ENCODE results near the gene HPCAL1. TPM values are rescaled to one million over a fixed set of nuclear protein-coding genes. Genes with fewer than 3 reads are reported as not detected.
A peak's percentile ranks its signal among the peaks of the same experiment; 100 is the strongest.

Gene HPCAL1
- total RNA-seq, 1 donor from 2014 or later: 9.0 TPM

DNA sequence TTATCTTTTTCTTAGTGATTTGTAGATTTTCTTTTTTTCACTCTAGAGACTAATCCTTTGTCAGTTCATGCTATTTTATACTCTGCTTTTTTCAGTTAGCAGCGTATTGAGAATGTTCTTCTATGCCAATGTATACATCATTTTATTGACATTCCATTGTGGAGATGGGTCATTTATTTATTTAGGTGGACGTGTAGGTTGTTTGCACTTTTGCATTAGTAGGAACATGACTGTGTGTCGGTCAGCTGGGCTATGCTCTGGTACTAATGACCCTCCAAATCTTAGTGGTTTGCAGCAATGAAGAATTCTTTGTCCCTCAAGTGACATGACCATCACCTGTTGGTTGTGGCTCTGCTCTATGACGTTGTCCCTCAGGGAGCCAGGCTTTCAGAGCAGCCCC lies 33.6 kb downstream of the HPCAL1 start:
- FAIRE-seq: no peak
- no peak overlapping the region for H3K4me3 ChIP-seq (ENCODE audit: low read depth, low read length)

DNA sequence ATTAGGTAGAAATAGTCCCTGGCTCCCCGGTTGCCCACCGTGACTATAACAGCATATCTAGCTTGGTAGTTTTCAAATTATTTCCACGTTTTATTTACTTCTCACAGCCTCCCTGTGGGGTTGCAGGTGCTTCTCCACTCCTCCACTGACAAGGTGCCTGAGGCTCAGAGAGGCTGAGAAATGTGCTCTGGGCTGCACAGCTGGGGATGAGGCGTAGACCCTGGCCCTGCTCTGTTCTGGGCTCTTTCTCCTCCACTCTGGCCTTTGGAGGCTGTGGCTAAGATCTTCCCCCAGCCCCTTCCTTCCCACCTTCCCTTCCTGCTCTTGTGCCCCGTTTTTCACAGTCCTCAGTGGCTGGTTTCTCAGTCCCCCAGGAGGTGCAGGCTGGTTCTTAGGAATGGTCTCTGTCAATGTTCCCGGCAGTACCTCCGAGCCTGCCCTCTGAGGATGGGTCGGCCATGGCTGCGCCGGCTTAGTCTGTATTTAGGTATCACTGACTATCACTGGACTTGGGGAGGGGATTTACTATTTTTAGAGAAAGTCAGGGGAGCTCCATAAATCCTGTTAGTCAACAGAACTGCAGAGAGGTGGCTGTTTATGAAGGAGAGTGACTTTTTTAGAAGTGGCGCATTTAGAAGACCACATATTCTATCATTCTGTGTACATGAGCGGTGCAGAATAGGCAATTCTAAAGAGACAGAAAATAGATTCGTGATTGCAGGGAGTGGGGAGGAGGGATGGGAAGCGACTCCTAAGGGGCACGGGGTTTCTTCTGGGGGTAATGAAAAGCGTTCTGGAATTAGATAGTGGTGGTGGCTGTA lies 35.0 kb downstream of the HPCAL1 start:
- DNase-seq (ENCODE audit: low read depth) (no peak), FAIRE-seq (no peak)
- Histone ChIP-seq H3K36me3 (ENCODE audit: control insufficient read depth, insufficient read depth, low read length) (no peaks in the 10 kb centered on the region), H3K27me3 (ENCODE audit: control insufficient read depth, insufficient read depth, low read length) (no peaks in the 10 kb centered on the region), H3K4me3 (ENCODE audit: low read depth, low read length) (no peak overlapping the region)
- TF ChIP-seq, protein P1, sequence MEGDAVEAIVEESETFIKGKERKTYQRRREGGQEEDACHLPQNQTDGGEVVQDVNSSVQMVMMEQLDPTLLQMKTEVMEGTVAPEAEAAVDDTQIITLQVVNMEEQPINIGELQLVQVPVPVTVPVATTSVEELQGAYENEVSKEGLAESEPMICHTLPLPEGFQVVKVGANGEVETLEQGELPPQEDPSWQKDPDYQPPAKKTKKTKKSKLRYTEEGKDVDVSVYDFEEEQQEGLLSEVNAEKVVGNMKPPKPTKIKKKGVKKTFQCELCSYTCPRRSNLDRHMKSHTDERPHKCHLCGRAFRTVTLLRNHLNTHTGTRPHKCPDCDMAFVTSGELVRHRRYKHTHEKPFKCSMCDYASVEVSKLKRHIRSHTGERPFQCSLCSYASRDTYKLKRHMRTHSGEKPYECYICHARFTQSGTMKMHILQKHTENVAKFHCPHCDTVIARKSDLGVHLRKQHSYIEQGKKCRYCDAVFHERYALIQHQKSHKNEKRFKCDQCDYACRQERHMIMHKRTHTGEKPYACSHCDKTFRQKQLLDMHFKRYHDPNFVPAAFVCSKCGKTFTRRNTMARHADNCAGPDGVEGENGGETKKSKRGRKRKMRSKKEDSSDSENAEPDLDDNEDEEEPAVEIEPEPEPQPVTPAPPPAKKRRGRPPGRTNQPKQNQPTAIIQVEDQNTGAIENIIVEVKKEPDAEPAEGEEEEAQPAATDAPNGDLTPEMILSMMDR (IDR thresholded peaks at IDR 0.05; ENCODE audit: insufficient read depth, low read length, severe bottlenecking): no peak

More for the DNA sequence above, 33.6 kb downstream of the HPCAL1 start:
- Histone ChIP-seq H3K27me3 (ENCODE audit: control insufficient read depth, insufficient read depth, low read length) (no peaks in the 10 kb centered on the region), H3K36me3 (ENCODE audit: control insufficient read depth, insufficient read depth, low read length) (no peaks in the 10 kb centered on the region)
- TF ChIP-seq, protein P1 (IDR thresholded peaks at IDR 0.05; ENCODE audit: insufficient read depth, low read length, severe bottlenecking): no peak
- DNase-seq (ENCODE audit: low read depth): no peak

DNA sequence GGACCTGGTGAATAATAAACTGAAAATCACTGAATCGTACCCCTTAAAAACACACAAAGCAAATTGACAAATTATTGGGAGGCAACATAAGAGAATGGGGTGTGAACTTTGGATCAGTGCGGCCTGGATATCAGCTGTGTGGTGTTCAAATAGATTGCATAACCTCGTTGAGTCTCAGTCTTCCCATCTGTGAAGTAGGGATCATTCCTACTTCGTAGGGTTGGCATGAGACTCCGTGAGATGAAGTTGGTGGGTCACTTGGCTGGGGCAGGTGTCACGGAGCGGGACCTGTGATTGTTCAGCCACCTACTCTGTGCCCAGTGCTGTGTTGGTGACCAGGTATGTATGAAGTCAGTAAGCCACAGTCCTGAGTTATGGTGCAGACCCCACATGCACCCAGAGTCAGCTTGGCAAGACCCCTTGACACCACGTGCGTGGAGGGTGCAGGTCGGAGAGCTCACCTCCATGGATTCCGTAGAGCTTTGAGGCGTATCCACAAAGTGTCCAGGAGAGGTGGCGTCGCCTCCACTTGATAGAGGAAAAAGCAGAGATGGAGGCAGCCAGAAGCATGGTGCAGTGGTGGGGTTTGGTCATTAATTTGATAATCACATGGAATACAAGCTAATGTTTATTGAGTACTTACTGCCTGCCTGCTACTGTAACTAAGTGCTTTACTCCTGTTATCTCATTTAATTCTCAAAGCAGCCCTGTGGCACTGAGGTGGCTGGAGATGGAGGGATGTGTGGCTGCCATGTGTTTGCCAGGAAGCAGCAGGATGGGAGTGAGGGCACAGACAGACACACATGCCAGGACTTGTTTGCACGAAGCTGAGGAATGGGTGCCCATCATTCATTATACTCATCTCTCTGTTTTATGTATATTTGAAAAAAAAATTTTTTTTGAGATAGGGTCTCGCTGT lies 35.8 kb downstream of the HPCAL1 start:
- H3K27me3 ChIP-seq (ENCODE audit: control insufficient read depth, insufficient read depth, low read length): no peaks in the 10 kb centered on the region
- H3K36me3 ChIP-seq (ENCODE audit: control insufficient read depth, insufficient read depth, low read length): no peaks in the 10 kb centered on the region
- peak; percentile 32 for DNase-seq (ENCODE audit: low read depth)
- TF ChIP-seq, protein P1 (IDR thresholded peaks at IDR 0.05; ENCODE audit: insufficient read depth, low read length, severe bottlenecking): no peak
- no peak overlapping the region for H3K4me3 ChIP-seq (ENCODE audit: low read depth, low read length)
- FAIRE-seq: no peak

DNA sequence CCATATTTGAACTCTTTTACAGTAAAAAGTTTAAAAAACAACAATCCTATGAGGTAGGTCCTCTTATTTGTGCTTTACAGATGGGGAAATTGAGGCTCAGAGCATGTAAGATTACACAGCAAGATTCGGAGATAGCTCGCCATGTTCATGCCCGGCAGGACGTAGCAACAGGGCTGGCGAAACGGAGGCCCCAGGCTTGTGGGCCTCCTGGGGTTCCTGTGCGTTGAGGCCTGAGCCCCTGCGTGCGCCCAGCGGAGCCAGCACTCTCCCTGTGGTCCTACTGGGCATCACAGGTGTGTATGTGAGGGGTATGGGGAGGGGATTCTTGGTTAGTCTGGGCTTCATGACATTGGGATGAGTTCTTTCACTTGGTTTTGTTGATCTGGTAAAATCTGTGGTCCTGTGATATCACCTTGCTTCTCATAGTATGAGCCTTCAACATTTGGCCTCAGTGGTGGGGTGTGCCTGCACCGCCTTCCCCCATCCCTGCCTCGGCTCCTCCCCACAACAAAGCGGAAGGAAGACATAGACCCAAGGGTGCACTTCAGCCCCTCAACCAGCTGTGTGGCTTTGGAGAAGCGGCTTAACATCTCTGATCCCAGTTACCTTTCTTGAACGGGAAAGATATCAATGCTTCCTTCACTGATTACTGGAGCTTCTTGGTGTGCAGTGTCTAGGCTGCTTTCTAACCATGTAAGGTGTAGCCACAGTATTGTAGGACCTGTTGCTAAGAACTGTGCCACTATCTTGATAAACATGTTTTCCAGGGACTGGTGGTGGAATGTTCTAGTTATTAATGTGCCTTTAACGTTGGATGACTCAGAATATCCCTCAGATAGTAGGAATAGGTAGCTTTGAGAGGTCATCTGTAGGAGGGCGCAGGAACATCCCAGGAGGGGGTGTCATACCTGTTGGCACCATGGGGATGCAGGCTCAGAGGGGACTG lies 37.2 kb downstream of the HPCAL1 start:
- FAIRE-seq: no peak
- no peak overlapping the region for H3K4me3 ChIP-seq (ENCODE audit: low read depth, low read length)
- no peaks in the 10 kb centered on the region for H3K27me3 ChIP-seq (ENCODE audit: control insufficient read depth, insufficient read depth, low read length)
- H3K36me3 ChIP-seq (ENCODE audit: control insufficient read depth, insufficient read depth, low read length): no peaks in the 10 kb centered on the region
- DNase-seq (ENCODE audit: low read depth): peak; percentile 10
- TF ChIP-seq, protein P1 (IDR thresholded peaks at IDR 0.05; ENCODE audit: insufficient read depth, low read length, severe bottlenecking): no peak

DNA sequence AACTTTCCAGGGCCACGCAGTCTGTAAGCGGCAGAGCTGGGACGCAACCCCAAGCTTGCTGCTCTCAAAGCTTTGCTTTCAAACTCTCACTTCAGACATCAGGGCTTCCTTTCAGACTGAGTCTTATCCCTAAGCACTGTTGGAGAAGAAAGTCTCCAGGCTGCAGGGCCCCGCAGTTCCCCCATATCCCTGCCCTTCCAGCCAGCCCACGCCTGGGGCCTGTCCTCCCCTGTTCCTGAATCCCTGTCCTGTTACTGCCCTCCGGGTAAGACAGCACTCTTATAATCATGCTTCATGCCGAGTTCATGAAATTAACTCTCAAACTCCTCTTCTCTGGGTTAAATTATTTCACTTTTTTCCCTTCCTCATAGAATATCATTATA lies 37.9 kb downstream of the HPCAL1 start:
- no peaks in the 10 kb centered on the region for H3K27me3 ChIP-seq (ENCODE audit: control insufficient read depth, insufficient read depth, low read length)
- no peaks in the 10 kb centered on the region for H3K36me3 ChIP-seq (ENCODE audit: control insufficient read depth, insufficient read depth, low read length)
- H3K4me3 ChIP-seq (ENCODE audit: low read depth, low read length): no peak overlapping the region
- TF ChIP-seq, protein P1 (IDR thresholded peaks at IDR 0.05; ENCODE audit: insufficient read depth, low read length, severe bottlenecking): no peak
- FAIRE-seq: no peak
- DNase-seq (ENCODE audit: low read depth): no peak

Data from bronchial epithelial cell (primary cell).